ENCODE results near the gene CACNA1H.

The CACNA1H gene

DNA sequence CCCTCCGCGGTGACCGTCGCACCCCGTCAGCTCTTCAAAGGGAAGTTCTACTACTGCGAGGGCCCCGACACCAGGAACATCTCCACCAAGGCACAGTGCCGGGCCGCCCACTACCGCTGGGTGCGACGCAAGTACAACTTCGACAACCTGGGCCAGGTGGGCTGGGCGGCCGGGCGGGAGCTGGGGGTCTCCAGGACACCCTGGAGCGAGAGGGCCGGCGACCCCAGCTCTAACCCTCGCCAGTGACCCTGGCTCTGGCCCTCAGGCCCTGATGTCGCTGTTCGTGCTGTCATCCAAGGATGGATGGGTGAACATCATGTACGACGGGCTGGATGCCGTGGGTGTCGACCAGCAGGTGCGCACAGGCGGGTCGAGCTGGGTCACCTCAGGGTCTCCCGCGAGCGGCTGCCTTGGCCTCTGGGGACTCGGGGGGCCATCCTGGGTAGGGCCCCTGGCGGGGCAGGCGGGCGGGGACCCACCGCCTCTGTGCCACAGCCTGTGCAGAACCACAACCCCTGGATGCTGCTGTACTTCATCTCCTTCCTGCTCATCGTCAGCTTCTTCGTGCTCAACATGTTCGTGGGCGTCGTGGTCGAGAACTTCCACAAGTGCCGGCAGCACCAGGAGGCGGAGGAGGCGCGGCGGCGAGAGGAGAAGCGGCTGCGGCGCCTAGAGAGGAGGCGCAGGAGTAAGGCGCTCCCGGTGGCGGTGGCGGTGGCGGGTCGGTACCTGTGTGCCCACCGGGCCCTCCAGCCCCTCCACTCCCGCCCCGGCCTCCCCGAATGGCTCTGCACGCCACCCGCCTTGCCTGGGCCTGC, 58.8 kb downstream of the CACNA1H start:
- TF ChIP-seq, protein P1, sequence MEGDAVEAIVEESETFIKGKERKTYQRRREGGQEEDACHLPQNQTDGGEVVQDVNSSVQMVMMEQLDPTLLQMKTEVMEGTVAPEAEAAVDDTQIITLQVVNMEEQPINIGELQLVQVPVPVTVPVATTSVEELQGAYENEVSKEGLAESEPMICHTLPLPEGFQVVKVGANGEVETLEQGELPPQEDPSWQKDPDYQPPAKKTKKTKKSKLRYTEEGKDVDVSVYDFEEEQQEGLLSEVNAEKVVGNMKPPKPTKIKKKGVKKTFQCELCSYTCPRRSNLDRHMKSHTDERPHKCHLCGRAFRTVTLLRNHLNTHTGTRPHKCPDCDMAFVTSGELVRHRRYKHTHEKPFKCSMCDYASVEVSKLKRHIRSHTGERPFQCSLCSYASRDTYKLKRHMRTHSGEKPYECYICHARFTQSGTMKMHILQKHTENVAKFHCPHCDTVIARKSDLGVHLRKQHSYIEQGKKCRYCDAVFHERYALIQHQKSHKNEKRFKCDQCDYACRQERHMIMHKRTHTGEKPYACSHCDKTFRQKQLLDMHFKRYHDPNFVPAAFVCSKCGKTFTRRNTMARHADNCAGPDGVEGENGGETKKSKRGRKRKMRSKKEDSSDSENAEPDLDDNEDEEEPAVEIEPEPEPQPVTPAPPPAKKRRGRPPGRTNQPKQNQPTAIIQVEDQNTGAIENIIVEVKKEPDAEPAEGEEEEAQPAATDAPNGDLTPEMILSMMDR (IDR thresholded peaks at IDR 0.05; ENCODE audit: low read depth, low read length, missing control alignments): no peak
- DNase-seq (ENCODE audit: extremely low read depth, low read depth): no peak

DNA sequence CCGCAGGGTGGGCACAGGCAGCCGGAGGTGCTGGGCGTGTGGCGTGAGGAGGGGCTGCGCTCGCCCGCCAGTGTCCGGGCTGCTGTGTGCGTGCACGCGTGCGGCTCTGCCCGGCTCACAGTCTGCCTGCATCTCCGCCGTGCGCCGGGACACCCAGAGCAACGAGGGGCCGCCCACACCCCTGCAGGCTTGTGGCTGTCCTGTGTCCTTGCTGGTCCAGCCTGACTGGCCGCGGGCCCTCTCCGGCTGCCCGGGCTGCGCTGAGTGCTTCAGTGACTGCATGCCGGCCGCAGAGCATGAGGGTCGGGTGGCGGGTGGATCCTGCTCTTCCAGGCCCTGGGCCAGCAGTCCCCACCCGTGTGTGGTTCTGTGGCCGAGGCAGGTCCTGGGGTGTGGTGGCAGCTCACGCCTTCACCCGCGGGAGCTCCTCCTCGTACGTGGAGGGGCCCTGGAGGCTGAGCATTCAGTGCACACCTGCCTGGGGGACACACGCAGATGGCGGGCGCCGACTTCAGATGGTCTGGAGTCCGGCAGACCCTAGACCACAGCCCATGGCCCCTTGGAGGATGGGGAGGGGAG, 59.8 kb downstream of the CACNA1H start:
- TF ChIP-seq, protein P1 (IDR thresholded peaks at IDR 0.05; ENCODE audit: low read depth, low read length, missing control alignments): no peak
- no peak overlapping the region for H3K4me3 ChIP-seq (replicated peaks; ENCODE audit: low read depth, low read length)
- no peak for DNase-seq (ENCODE audit: extremely low read depth, low read depth)

More for the DNA sequence above, 58.8 kb downstream of the CACNA1H start:
- no peak overlapping the region for H3K4me3 ChIP-seq (replicated peaks; ENCODE audit: low read depth, low read length)

DNA sequence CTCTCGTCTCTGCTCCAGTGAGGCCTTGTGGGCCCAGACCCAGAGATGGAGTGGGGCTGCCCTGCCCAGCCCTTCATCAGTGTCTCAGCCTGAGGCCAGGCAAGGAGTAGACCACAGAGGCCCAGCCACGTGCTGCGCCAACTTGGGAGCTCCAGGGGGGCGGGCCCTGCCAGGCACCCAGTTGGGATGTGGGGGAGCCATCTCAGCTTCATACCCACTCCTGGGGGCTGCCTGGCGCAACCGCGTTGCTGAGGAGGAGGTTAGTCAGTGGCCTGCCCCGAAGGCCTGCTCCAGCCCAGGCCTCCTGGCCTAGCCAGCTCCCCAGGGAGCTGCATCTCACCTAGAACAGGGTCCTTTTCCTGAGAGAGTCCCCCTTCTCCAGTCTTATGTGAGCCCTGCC, 60.3 kb downstream of the CACNA1H start:
- no peak for DNase-seq (ENCODE audit: extremely low read depth, low read depth)
- H3K4me3 ChIP-seq (replicated peaks; ENCODE audit: low read depth, low read length): no peak overlapping the region
- TF ChIP-seq, protein P1 (IDR thresholded peaks at IDR 0.05; ENCODE audit: low read depth, low read length, missing control alignments): no peak

DNA sequence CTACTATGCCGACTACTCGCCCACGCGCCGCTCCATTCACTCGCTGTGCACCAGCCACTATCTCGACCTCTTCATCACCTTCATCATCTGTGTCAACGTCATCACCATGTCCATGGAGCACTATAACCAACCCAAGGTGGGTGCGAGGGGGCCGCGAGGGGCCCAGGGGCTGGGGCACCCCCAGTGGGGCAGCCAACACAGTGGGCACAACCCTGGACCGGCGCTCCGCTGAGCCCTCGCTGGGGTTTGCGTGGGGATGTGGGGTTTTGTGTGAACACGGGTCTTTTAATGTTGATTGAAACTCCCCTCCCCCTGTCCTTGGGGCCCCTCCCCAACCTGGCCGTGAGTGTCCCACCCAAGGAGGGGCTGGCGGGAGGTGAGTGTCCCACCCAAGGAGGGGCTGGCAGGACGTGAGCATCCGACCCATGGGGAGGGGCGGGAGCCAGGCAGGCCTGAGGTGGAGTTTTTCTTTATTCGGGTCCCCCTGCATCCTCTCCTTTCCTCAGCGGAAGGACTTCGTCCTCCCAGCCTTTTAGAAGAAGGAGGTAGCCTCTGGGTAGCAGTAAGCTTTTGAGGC, 61.0 kb downstream of the CACNA1H start:
- DNase-seq (ENCODE audit: extremely low read depth, low read depth): no peak

DNA sequence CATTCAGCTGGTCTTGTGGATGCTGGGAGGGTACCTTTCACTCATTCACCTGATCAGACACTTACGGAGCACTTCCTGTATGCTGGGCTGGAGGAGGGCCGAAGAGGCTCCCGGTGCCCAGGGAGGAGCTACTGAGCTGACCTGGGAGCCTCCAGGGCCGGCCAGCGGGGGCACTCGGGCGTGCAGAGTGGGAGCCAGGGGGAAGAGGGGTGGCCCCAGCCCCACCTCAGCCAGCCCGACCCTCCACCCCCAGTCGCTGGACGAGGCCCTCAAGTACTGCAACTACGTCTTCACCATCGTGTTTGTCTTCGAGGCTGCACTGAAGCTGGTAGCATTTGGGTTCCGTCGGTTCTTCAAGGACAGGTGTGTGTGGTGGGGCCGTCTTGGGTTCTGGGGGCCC, 61.8 kb downstream of the CACNA1H start:
- TF ChIP-seq, protein P1 (IDR thresholded peaks at IDR 0.05; ENCODE audit: low read depth, low read length, missing control alignments): no peak
- no peak overlapping the region for H3K4me3 ChIP-seq (replicated peaks; ENCODE audit: low read depth, low read length)
- DNase-seq (ENCODE audit: extremely low read depth, low read depth): no peak

More for the DNA sequence above, 61.0 kb downstream of the CACNA1H start:
- H3K4me3 ChIP-seq (replicated peaks; ENCODE audit: low read depth, low read length): no peak overlapping the region
- TF ChIP-seq, protein P1 (IDR thresholded peaks at IDR 0.05; ENCODE audit: low read depth, low read length, missing control alignments): no peak

DNA sequence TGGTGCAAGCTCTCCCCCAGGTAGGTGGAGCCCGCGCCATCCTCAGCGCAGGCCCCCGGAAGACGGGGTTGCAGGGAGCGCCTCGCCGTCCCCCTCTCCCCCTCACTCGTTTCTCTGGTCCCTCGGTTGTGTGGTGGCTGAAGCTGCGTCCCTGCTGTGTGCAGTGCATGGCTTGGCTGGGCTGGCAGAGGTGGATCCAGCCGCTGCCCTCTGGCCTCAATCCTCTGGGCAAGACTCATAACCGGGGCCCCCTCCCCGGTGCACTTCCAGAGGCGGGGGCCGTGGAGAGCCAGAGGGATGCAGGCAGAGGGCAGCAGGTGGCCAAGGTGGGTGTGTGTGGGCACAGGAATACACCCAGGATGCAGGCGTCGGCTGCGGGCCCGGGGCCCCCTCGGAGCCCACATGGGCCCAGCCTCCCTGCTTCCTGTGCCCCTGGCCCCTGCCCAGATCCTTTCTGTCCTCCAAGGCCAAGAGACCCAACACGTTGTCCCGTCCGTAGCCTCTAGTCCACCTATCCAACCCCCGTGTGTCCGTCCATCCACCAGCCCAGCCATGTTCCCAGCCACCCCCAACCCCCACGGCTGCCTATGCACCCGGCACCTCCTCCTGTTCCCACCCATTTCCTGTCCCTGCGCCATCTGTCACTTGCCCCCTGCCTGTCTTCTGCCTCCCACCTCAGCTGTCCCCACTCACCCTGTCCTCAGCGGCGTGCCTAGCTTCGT, 62.8 kb downstream of the CACNA1H start:
- no peak overlapping the region for H3K4me3 ChIP-seq (replicated peaks; ENCODE audit: low read depth, low read length)
- TF ChIP-seq, protein P1 (IDR thresholded peaks at IDR 0.05; ENCODE audit: low read depth, low read length, missing control alignments): no peak
- DNase-seq (ENCODE audit: extremely low read depth, low read depth): no peak

Data from HFF-Myc (cell line).